Activated CD8-positive, alpha-beta T cell treated with anti-CD3 and anti-CD28 coated beads for 36 hours (primary cell): ENCODE data around the gene TMEM233. TPM values are rescaled to one million over a fixed set of nuclear protein-coding genes. Genes with fewer than 3 reads are reported as not detected.

Source experiments
- ATAC-seq: fragments of 200-7000 bp; cut with Tn5 transposase; one replicate; pipeline ENCODE4 v1.10.0; 2021; ENCODE audit warnings: mild to moderate bottlenecking, moderate library complexity
- CTCF ChIA-PET: fragments of 350-600 bp; sonication (Branson Sonifier 250); formaldehyde crosslinking; loops from one replicate; lab custom pipeline; 2021; ENCODE audit warnings: antibody characterized with exemption; lab: Charles Lee
- POLR2A ChIA-PET: fragments of 350-600 bp; sonication (Branson Sonifier 250); formaldehyde crosslinking; loops from one replicate; lab custom pipeline; 2021; ENCODE audit warnings: antibody characterized with exemption; lab: Charles Lee
- DNase-seq: peaks from one replicate; pipeline ENCODE4 v3.0.0-alpha.2; 2020
- H3K27ac Mint-ChIP-seq: one replicate; pipeline ENCODE4 v1.8.0; 2021; ENCODE audit warnings: mild to moderate bottlenecking, mixed read lengths
- H3K27me3 Mint-ChIP-seq: one replicate; pipeline ENCODE4 v1.8.0; 2021; ENCODE audit warnings: mixed read lengths
- H3K36me3 Mint-ChIP-seq: one replicate; pipeline ENCODE4 v1.8.0; 2021; ENCODE audit warnings: low read depth, mixed read lengths
- H3K4me1 Mint-ChIP-seq: one replicate; pipeline ENCODE4 v1.8.0; 2021; ENCODE audit warnings: low read depth, mixed read lengths
- H3K4me3 Mint-ChIP-seq: one replicate; pipeline ENCODE4 v1.8.0; 2021; ENCODE audit warnings: mild to moderate bottlenecking, moderate library complexity, mixed read lengths
- H3K9me3 Mint-ChIP-seq: one replicate; pipeline ENCODE4 v1.8.0; 2021; ENCODE audit warnings: mixed read lengths
- CTCF ChIP-seq: fragments of 200-600 bp; IDR thresholded peaks from one replicate; pipeline ENCODE4 v1.8.0; 2022; ENCODE audit warnings: antibody characterized with exemption, mild to moderate bottlenecking
- intact Hi-C: fragments of 100-400 bp; cut with micrococcal nuclease; formaldehyde crosslinking; loops from one replicate; pipeline ENCODE4 v1.10.0; 2022
- total RNA-seq, 2 experiments: library from RNA; stranded (reverse); gene quantifications; one replicate each; pipeline ENCODE4 v1.2.3, GENCODE V29; 2021

TMEM233 gene
- total RNA-seq, result not detected

GRCh38 chr12:119593578-119594398, at the start of gene TMEM233:
TMEM233 (plus strand) TSS chr12:119593774; CDS start chr12:119593849, 75 bp downstream.
- TF ChIP-seq CTCF, result no peak
- CTCF ChIA-PET, result no interaction called here
- Mint-ChIP-seq H3K27me3 (peaks cover 61% of the 10 kb centered on the region), H3K4me1 (peaks cover 15% of the 10 kb centered on the region), H3K27ac (no peak within 1 kb of the TSS), H3K36me3 (no peaks in the 10 kb centered on the region), H3K4me3 (no peak within 1 kb of the TSS), H3K9me3 (no peaks in the 10 kb centered on the region)
- intact Hi-C loops, result no loop called here
- DNase-seq, result no peak
- POLR2A ChIA-PET, result no interaction called here
- no peak for ATAC-seq

GRCh38 chr12:119544765-119545625, 48.6 kb upstream of the TMEM233 start:
- ATAC-seq (peak; percentile 68), DNase-seq (peak; percentile 69)
- H3K4me3 Mint-ChIP-seq, result no peak overlapping the region
- no peak overlapping the region for H3K27ac Mint-ChIP-seq
- ChIA-PET POLR2A (no interaction called here), CTCF (interaction anchor here (0.6 to 8.9 kb wide), 20 partner anchors 9 to 1624 kb away, joined by 3 to 80 read pairs (median 3); no protein-coding TSS in a partner anchor)
- peak; percentile 81 for TF ChIP-seq CTCF
- no peaks in the 10 kb centered on the region for H3K36me3 Mint-ChIP-seq
- no peaks in the 10 kb centered on the region for H3K4me1 Mint-ChIP-seq
- intact Hi-C loops, result loop anchor here (2.0 kb wide), 1 partner anchor 100 kb away; no protein-coding TSS in a partner anchor
- H3K9me3 Mint-ChIP-seq, result no peaks in the 10 kb centered on the region
- peaks cover 24% of the 10 kb centered on the region for H3K27me3 Mint-ChIP-seq

- no peak overlapping the region for H3K27ac Mint-ChIP-seq
- ATAC-seq (no peak), DNase-seq (no peak)
- no peaks in the 10 kb centered on the region for H3K36me3 Mint-ChIP-seq
- no peak for TF ChIP-seq CTCF
- ChIA-PET CTCF (interaction anchor here (1.2 to 8.9 kb wide), 5 partner anchors 20 to 394 kb away, joined by 3 to 80 read pairs (median 4); no protein-coding TSS in a partner anchor), POLR2A (no interaction called here)
- intact Hi-C loops, result no loop called here
- no peak overlapping the region for H3K4me3 Mint-ChIP-seq
- H3K27me3 Mint-ChIP-seq, result peaks cover 21% of the 10 kb centered on the region
- H3K4me1 Mint-ChIP-seq, result no peaks in the 10 kb centered on the region
- no peaks in the 10 kb centered on the region for H3K9me3 Mint-ChIP-seq
Observed at GRCh38 chr12:119546340-119546739, 47.2 kb upstream of the TMEM233 start.

GRCh38 chr12:119547001-119547400, 46.6 kb upstream of the TMEM233 start:
- H3K36me3 Mint-ChIP-seq, result no peaks in the 10 kb centered on the region
- no peaks in the 10 kb centered on the region for H3K9me3 Mint-ChIP-seq
- ATAC-seq (no peak), DNase-seq (no peak)
- H3K4me3 Mint-ChIP-seq, result no peak overlapping the region
- H3K4me1 Mint-ChIP-seq, result no peaks in the 10 kb centered on the region
- H3K27me3 Mint-ChIP-seq, result peaks cover 21% of the 10 kb centered on the region
- intact Hi-C loops, result no loop called here
- POLR2A ChIA-PET, result no interaction called here
- TF ChIP-seq CTCF, result no peak
- no peak overlapping the region for H3K27ac Mint-ChIP-seq
- CTCF ChIA-PET, result interaction anchor here (1.2 to 8.9 kb wide), 2 partner anchors 102 to 395 kb away, joined by 3 to 80 read pairs; no protein-coding TSS in a partner anchor
